Fibroblast of lung (primary cell): ENCODE measurements around the gene NUFIP2. TPM values are rescaled to one million over a fixed set of nuclear protein-coding genes. Genes with fewer than 3 reads are reported as not detected.
"Not testable (repeated sequence)": the region's sequence is repeated elsewhere in the genome, so short reads cannot be mapped to it uniquely, and the experiment has no call there.

ENCODE experiments used
- DNase-seq, 2 donors: peaks; one replicate each; pipeline versions ENCODE4 v3.0.0 to v3.0.0-alpha.2; 2010; ENCODE audit warnings: low read depth in 2 of 2
- H2AFZ ChIP-seq: 2 replicates; pipeline ENCODE4 v1.5.1; 2012; ENCODE audit warnings: low read length, control low read depth, inconsistent platforms
- H3K27ac ChIP-seq: 2 replicates; pipeline ENCODE4 v1.5.1; 2011; ENCODE audit warnings: low read length, control low read depth; ENCODE audit not compliant: insufficient read depth
- H3K27me3 ChIP-seq: 2 replicates; pipeline ENCODE4 v1.5.1; 2011; ENCODE audit warnings: mild to moderate bottlenecking, low read length; ENCODE audit not compliant: control insufficient read depth, insufficient read depth
- H3K36me3 ChIP-seq: 2 replicates; pipeline ENCODE4 v1.5.1; 2011; ENCODE audit warnings: low read length; ENCODE audit not compliant: control insufficient read depth, insufficient read depth
- H3K4me1 ChIP-seq: 2 replicates; pipeline ENCODE4 v1.5.1; 2011; ENCODE audit warnings: low read length; ENCODE audit not compliant: control insufficient read depth, insufficient read depth; ENCODE audit errors: extremely low read depth
- H3K4me2 ChIP-seq: 2 replicates; pipeline ENCODE4 v1.5.1; 2011; ENCODE audit warnings: low read length, control low read depth; ENCODE audit not compliant: insufficient read depth; ENCODE audit errors: extremely low read depth
- H3K4me3 ChIP-seq, 4 experiments: fragments of 200-600 bp in 1 of 4; sonication (generic) in 1 of 4; replicated peaks in 1 of 4; 2 replicates each; pipeline ENCODE4 v1.5.1; 2011 to 2016; ENCODE audit warnings: low read length in 4 of 4, low read depth in 3 of 4, mild to moderate bottlenecking in 3 of 4, control low read depth in 2 of 4, inconsistent platforms in 1 of 4, mixed read lengths in 1 of 4; ENCODE audit not compliant: insufficient read depth in 1 of 4; ENCODE audit errors: control extremely low read depth in 1 of 4
- H3K79me2 ChIP-seq: 2 replicates; pipeline ENCODE4 v1.5.1; 2012; ENCODE audit warnings: mild to moderate bottlenecking, low read length, inconsistent platforms; ENCODE audit not compliant: control insufficient read depth, insufficient read depth
- H3K9ac ChIP-seq: 2 replicates; pipeline ENCODE4 v1.5.1; 2011; ENCODE audit warnings: mild to moderate bottlenecking, low read length, control low read depth; ENCODE audit not compliant: insufficient read depth
- H3K9me3 ChIP-seq: 2 replicates; pipeline ENCODE4 v1.5.1; 2012; ENCODE audit warnings: low read depth, low read length; ENCODE audit not compliant: control insufficient read depth, insufficient read depth
- H4K20me1 ChIP-seq: 2 replicates; pipeline ENCODE4 v1.5.1; 2011; ENCODE audit warnings: low read length; ENCODE audit not compliant: control insufficient read depth, insufficient read depth; ENCODE audit errors: extremely low read depth
- EZH2 ChIP-seq: IDR thresholded peaks from 2 replicates; pipeline ENCODE4 v1.5.1; 2012; ENCODE audit warnings: low read length, control low read depth, mild to moderate bottlenecking; ENCODE audit errors: missing control alignments
- polyA plus RNA-seq, 2 donors: library from polyadenylated mRNA; depleted of rRNA in 1 of 2; stranded (reverse) in 1 of 2; unstranded in 1 of 2; fragments of >200 nt; gene quantifications; 2 replicates each; pipeline ENCODE4 v1.2.1, GENCODE V29; 2011 to 2012; ENCODE audit warnings: missing spikeins in 1 of 2
- total RNA-seq: library from RNA; depleted of rRNA; stranded (reverse); fragments of >200 nt; gene quantifications from 2 replicates; pipeline ENCODE4 v1.2.1, GENCODE V29; 2014
- TF ChIP-seq, protein P1 (sequence below), 2 donors: IDR thresholded peaks in 1 of 2; conservative IDR thresholded peaks in 1 of 2; 1 replicate in 1 of 2; 2 replicates in 1 of 2; pipeline ENCODE4 v1.5.1; 2011 to 2012; ENCODE audit warnings: low read length in 2 of 2, control low read depth in 1 of 2, inconsistent platforms in 1 of 2, low read depth in 1 of 2, mild to moderate bottlenecking in 1 of 2

The NUFIP2 gene
- total and polyA plus RNA-seq, 2 donors (not counting 1 experiment from before 2014, with no cell fraction given) = 12.3 to 33.2 TPM

DNA sequence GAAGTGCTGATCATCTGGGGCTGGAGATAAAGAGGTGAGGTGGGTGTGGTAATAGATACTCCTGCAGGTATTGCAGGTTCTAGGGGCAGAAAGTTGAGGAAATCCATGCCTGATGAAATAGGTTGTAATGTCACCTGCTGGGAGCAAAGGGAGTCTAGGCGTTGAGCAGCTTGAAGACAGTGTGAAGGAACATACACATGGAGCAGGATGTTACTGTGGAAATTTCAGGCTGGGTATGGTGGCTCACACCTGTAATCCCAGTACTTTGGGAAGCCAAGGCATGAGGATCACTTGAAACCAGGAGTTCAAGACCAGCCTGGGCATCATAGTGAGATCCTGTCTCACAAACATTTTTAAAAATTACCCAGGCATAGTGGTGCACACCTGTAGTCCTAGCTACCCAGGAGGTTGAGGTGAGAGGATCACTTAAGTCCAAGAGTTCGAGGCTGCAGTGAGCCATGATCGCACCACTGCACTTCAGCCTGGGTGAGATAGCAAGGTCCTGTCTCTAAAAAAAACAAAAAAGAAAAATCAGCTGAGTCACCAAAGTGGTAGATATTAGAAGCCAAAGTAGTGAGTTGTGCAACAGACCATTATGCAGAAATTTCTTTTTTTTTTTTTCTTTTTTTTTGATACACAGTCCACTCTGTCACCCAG lies 56.3 kb downstream of the NUFIP2 start:
- TF ChIP-seq, protein P1, sequence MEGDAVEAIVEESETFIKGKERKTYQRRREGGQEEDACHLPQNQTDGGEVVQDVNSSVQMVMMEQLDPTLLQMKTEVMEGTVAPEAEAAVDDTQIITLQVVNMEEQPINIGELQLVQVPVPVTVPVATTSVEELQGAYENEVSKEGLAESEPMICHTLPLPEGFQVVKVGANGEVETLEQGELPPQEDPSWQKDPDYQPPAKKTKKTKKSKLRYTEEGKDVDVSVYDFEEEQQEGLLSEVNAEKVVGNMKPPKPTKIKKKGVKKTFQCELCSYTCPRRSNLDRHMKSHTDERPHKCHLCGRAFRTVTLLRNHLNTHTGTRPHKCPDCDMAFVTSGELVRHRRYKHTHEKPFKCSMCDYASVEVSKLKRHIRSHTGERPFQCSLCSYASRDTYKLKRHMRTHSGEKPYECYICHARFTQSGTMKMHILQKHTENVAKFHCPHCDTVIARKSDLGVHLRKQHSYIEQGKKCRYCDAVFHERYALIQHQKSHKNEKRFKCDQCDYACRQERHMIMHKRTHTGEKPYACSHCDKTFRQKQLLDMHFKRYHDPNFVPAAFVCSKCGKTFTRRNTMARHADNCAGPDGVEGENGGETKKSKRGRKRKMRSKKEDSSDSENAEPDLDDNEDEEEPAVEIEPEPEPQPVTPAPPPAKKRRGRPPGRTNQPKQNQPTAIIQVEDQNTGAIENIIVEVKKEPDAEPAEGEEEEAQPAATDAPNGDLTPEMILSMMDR (conservative IDR thresholded peaks at IDR 0.05 in 1 of 2, IDR thresholded peaks at IDR 0.05 in 1 of 2; ENCODE audit: low read depth in 1 of 2, low read length in 2 of 2) = no peak
- TF ChIP-seq EZH2 = no peak
- Histone ChIP-seq H3K4me3 (no peak overlapping the region), H3K9me3 (no peaks in the 10 kb centered on the region), H2AFZ (no peak overlapping the region), H3K27ac (peak overlapping the region; percentile 76), H3K36me3 (no peaks in the 10 kb centered on the region), H3K4me1 (peaks cover 24% of the 10 kb centered on the region), H3K79me2 (no peaks in the 10 kb centered on the region), H3K9ac (no peak overlapping the region), H4K20me1 (no peaks in the 10 kb centered on the region), H3K27me3 (no peaks in the 10 kb centered on the region), H3K4me2 (peak overlapping the region; percentile 42)
- DNase-seq = peak; percentile 75 to 81

DNA sequence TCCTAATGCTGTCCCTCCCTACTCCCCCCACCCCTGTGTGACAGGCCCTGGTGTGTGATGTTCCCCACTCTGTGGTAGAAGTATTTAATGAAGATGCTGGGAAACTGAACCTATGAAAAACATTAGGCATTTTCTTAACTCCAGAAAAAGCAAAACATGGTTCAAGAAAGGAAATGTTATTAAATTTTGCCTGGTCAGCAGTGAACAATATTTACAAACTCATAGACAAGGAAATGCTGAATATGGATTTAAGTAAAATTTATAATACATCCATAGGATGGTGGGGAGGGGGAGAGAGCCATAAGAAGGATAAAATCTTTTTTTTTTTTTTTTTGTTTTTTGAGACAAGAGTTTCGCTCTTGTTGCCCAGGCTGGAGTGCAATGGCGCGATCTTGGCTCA lies 58.0 kb downstream of the NUFIP2 start:
- Histone ChIP-seq H3K79me2 (no peaks in the 10 kb centered on the region), H3K4me2 (no peak overlapping the region), H4K20me1 (no peaks in the 10 kb centered on the region), H3K36me3 (no peaks in the 10 kb centered on the region), H2AFZ (no peak overlapping the region), H3K27ac (no peak overlapping the region), H3K27me3 (no peaks in the 10 kb centered on the region), H3K4me1 (peaks cover 18% of the 10 kb centered on the region), H3K9me3 (no peaks in the 10 kb centered on the region), H3K4me3 (no peak overlapping the region), H3K9ac (no peak overlapping the region)
- TF ChIP-seq, protein P1 (conservative IDR thresholded peaks at IDR 0.05 in 1 of 2, IDR thresholded peaks at IDR 0.05 in 1 of 2; ENCODE audit: low read depth in 1 of 2, low read length in 2 of 2) = no peak
- no peak for TF ChIP-seq EZH2
- no peak for DNase-seq

DNA sequence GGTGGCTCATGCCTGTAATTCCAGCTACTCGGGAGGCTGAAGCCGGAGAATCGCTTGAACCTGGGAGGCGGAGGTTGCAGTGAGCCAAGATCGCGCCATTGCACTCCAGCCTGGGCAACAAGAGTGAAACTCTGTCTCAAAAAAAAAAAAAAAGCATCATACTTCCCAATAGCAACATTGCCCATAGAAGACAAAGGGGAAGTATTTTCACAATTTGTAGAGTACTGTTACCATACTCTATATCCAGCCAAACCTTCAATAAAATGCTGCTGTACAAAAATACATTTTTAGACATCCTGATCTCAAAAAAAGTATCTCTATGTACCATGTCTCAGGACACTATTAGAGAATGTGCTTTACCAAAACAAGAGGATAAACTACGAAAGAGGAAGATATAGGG lies 59.0 kb downstream of the NUFIP2 start:
- not testable (repeated sequence) for H2AFZ ChIP-seq

More for the DNA sequence above, 59.0 kb downstream of the NUFIP2 start:
- H3K36me3 ChIP-seq, H3K4me2 ChIP-seq, H3K9me3 ChIP-seq, H3K79me2 ChIP-seq, H3K9ac ChIP-seq, H3K27ac ChIP-seq, H3K27me3 ChIP-seq, H3K4me3 ChIP-seq, H4K20me1 ChIP-seq, DNase-seq: not testable (repeated sequence)
- peaks cover 12% of the 10 kb centered on the region for H3K4me1 ChIP-seq
